ENCODE data around the gene EFNA3. TPM values are rescaled to one million over a fixed set of nuclear protein-coding genes. Genes with fewer than 3 reads are reported as not detected.

The EFNA3 gene
- polyA plus RNA-seq, 1 donor (not counting 4 experiments of a cell fraction or from before 2014, with no cell fraction given), result 4.4 TPM

- Histone ChIP-seq H3K4me1 (ENCODE audit: control insufficient read depth, extremely low read depth, insufficient read depth, low read length) (peaks cover 16% of the 10 kb centered on the region), H3K36me3 (ENCODE audit: control insufficient read depth in 2 of 2, extremely low read depth in 1 of 2, insufficient read depth in 2 of 2, low read length in 2 of 2) (no peaks in the 10 kb centered on the region), H3K9me1 (ENCODE audit: control insufficient read depth, extremely low read depth, insufficient read depth, low read length) (peaks cover 3% of the 10 kb centered on the region), H3K9ac (ENCODE audit: control insufficient read depth, extremely low read depth, insufficient read depth, low read length) (no peak overlapping the region), H3K9me3 (ENCODE audit: control insufficient read depth, low read depth, low read length) (no peaks in the 10 kb centered on the region), H3K79me2 (ENCODE audit: control insufficient read depth, insufficient read depth, low read length) (no peaks in the 10 kb centered on the region), H3K27ac (ENCODE audit: control insufficient read depth, insufficient read depth, low read length) (no peak overlapping the region), H2AFZ (ENCODE audit: control insufficient read depth, low read length) (no peak overlapping the region), H3K4me3 (ENCODE audit: control insufficient read depth in 2 of 3, extremely low read depth in 1 of 3, insufficient read depth in 2 of 3, low read depth in 1 of 3, low read length in 3 of 3) (no peak overlapping the region), H4K20me1 (ENCODE audit: control insufficient read depth, extremely low read depth, insufficient read depth, low read length) (no peaks in the 10 kb centered on the region), H3K4me2 (ENCODE audit: control insufficient read depth, extremely low read depth, insufficient read depth, low read depth, low read length) (no peak overlapping the region), H3K27me3 (ENCODE audit: control insufficient read depth, extremely low read depth, insufficient read depth, low read length) (peaks cover 3% of the 10 kb centered on the region)
- no peak for FAIRE-seq
- TF ChIP-seq CTCF (optimal IDR thresholded peaks at IDR 0.05 in 1 of 3, IDR thresholded peaks at IDR 0.05 in 1 of 3, conservative IDR thresholded peaks at IDR 0.05 in 1 of 3; ENCODE audit: extremely low read depth in 1 of 3, insufficient read depth in 2 of 3, low read length in 3 of 3) (no peak), EZH2 (IDR thresholded peaks at IDR 0.05; ENCODE audit: low read length) (no peak)
- dilution Hi-C loops (cut with MboI; ENCODE audit: extremely low pct_ligation_motif_present, low sequenced_read_pairs), result no loop called here
- no peak for DNase-seq (ENCODE audit: low read depth, low spot score)
These were observed 41.6 kb downstream of the EFNA3 start for GRCh38 chr1:155120253-155120652.

- Histone ChIP-seq H3K36me3 (ENCODE audit: control insufficient read depth in 2 of 2, extremely low read depth in 1 of 2, insufficient read depth in 2 of 2, low read length in 2 of 2) (no peaks in the 10 kb centered on the region), H3K79me2 (ENCODE audit: control insufficient read depth, insufficient read depth, low read length) (no peaks in the 10 kb centered on the region), H3K27ac (ENCODE audit: control insufficient read depth, insufficient read depth, low read length) (no peak overlapping the region), H3K9me3 (ENCODE audit: control insufficient read depth, low read depth, low read length) (no peaks in the 10 kb centered on the region), H3K4me3 (ENCODE audit: control insufficient read depth in 2 of 3, extremely low read depth in 1 of 3, insufficient read depth in 2 of 3, low read depth in 1 of 3, low read length in 3 of 3) (no peak overlapping the region), H2AFZ (ENCODE audit: control insufficient read depth, low read length) (no peak overlapping the region), H3K4me2 (ENCODE audit: control insufficient read depth, extremely low read depth, insufficient read depth, low read depth, low read length) (no peak overlapping the region), H4K20me1 (ENCODE audit: control insufficient read depth, extremely low read depth, insufficient read depth, low read length) (no peaks in the 10 kb centered on the region), H3K27me3 (ENCODE audit: control insufficient read depth, extremely low read depth, insufficient read depth, low read length) (peaks cover 3% of the 10 kb centered on the region), H3K9ac (ENCODE audit: control insufficient read depth, extremely low read depth, insufficient read depth, low read length) (no peak overlapping the region), H3K9me1 (ENCODE audit: control insufficient read depth, extremely low read depth, insufficient read depth, low read length) (peaks cover 3% of the 10 kb centered on the region), H3K4me1 (ENCODE audit: control insufficient read depth, extremely low read depth, insufficient read depth, low read length) (peaks cover 26% of the 10 kb centered on the region)
- FAIRE-seq (no peak), DNase-seq (ENCODE audit: low read depth, low spot score) (no peak)
- dilution Hi-C loops (cut with MboI; ENCODE audit: extremely low pct_ligation_motif_present, low sequenced_read_pairs), result no loop called here
- TF ChIP-seq EZH2 (IDR thresholded peaks at IDR 0.05; ENCODE audit: low read length), result no peak
- no peak for TF ChIP-seq CTCF (optimal IDR thresholded peaks at IDR 0.05 in 1 of 3, IDR thresholded peaks at IDR 0.05 in 1 of 3, conservative IDR thresholded peaks at IDR 0.05 in 1 of 3; ENCODE audit: extremely low read depth in 1 of 3, insufficient read depth in 2 of 3, low read length in 3 of 3)
These were observed 42.6 kb downstream of the EFNA3 start for GRCh38 chr1:155121249-155121648.

Data from keratinocyte (primary cell).